HG02852 (cell line): ENCODE data around the gene LMF1.
"Not testable (repeated sequence)": the region's sequence is repeated elsewhere in the genome, so short reads cannot be mapped to it uniquely, and the experiment has no call there.

Experiments
- ATAC-seq: cut with Tn5 transposase; IDR thresholded peaks from one replicate; pipeline ENCODE4 v1.9.1; 2021; ENCODE audit warnings: mild to moderate bottlenecking, moderate library complexity; ENCODE audit not compliant: unreplicated experiment

The LMF1 gene

DNA sequence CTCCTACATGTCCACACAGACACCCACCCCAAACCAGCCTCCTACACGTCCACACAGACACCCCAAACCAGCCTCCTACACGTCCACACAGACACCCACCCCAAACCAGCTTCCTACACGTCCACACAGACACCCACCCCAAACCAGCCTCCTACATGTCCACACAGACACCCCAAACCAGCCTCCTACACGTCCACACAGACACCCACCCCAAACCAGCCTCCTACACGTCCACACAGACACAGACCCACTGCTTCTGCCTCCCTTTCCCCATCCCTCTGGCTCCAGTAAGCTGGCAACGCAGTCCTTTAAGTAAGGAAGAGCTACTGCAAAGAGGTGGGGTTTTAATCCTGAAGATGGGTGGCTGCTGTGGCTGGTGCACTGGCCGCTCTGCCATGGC lies 17.0 kb downstream of the LMF1 start:
- not testable (repeated sequence) for ATAC-seq

- ATAC-seq, result no peak
Observed at GRCh38 chr16:952321-952720, 18.5 kb downstream of the LMF1 start.

DNA sequence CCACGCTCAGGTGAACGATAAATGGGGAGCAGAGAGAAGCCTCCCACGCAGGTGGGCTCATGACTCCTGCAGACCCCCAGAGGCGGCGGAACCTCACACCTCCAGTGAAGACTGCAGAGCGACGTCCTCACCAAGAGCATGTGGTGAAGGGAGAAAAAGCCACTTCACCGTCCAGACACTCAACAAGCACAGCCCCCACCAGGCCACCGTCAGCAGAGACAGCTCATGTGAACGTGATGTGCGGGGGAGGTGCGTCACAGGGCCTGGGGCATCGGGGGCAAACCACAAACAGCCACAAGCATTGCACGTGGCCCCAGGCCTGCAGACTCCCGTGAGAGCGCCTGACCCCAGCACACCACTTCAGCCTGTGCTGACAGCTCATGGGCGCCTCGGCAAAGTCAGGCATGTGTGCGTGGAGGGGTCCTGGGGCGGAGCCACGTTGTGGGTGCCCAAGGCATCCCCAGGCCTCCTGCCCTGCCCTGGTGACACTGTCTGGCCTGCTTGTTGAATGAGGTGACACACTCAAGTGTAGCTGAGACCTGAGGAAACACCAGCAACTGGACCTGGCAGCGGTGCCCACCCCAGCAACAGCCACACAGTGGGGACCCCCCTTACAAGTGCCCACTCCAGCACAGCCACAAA lies 19.0 kb downstream of the LMF1 start:
- no peak for ATAC-seq

DNA sequence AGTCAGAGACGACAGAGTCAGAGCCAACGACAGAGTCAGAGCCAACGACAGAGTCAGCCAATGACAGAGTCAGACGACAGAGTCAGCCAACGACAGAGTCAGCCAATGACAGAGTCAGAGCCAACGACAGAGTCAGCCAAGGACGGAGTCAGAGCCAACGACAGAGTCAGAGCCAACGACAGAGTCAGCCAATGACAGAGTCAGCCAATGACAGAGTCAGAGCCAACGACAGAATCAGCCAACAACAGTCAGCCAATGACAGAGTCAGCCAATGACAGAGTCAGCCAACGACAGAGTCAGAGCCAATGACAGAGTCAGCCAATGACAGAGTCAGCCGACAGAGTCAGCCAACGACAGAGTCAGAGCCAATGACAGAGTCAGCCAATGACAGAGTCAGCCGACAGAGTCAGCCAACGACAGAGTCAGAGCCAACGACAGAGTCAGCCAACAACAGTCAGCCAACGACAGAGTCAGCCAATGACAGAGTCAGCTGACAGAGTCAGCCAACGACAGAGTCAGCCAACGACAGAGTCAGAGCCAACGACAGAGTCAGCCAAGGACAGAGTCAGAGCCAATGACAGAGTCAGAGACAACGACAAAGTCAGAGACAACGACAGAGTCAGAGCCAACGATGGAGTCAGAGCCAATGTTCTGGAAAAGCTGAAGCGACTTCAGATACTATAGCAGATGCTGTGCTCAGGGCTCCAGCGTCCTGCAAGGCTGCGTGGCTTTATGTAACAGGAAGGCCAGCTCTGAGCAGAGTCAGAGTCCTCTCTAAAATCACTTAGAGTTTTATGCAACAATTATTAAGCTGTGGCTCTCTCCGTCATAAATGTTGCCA lies 19.8 kb downstream of the LMF1 start:
- not testable (repeated sequence) for ATAC-seq

- ATAC-seq, result not testable (repeated sequence)
Observed at GRCh38 chr16:948767-949166, 22.0 kb downstream of the LMF1 start.

- not testable (repeated sequence) for ATAC-seq
Observed at GRCh38 chr16:947922-948303, 22.9 kb downstream of the LMF1 start.

GRCh38 chr16:947255-947921 lies 23.4 kb downstream of the LMF1 start:
- ATAC-seq, result no peak

DNA sequence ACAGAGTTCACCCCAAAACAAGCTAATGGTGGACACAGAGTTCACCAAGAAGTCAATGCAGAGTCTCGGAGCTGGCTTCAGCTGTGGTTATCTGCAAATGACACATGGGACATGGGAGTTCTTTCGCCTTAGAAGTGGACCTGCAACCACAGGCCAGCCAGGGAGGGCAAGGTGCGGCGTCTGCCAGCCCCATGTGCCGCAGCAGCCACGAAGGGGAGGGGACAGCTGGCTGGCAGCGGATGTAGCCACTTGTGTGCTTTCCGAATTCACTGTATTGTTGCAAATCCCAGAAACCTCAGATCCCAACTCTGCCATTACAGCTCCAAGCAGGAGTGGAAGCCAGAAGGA lies 24.8 kb downstream of the LMF1 start:
- ATAC-seq, result no peak

GRCh38 chr16:945271-946047 lies 25.3 kb downstream of the LMF1 start:
- ATAC-seq, result no peak

GRCh38 chr16:943971-944370 lies 26.8 kb downstream of the LMF1 start:
- no peak for ATAC-seq

GRCh38 chr16:942436-943060 lies 28.2 kb downstream of the LMF1 start:
- ATAC-seq, result no peak

- no peak for ATAC-seq
Observed at GRCh38 chr16:939941-940340, 30.8 kb downstream of the LMF1 start.

GRCh38 chr16:939311-939710 lies 31.5 kb downstream of the LMF1 start:
- no peak for ATAC-seq

DNA sequence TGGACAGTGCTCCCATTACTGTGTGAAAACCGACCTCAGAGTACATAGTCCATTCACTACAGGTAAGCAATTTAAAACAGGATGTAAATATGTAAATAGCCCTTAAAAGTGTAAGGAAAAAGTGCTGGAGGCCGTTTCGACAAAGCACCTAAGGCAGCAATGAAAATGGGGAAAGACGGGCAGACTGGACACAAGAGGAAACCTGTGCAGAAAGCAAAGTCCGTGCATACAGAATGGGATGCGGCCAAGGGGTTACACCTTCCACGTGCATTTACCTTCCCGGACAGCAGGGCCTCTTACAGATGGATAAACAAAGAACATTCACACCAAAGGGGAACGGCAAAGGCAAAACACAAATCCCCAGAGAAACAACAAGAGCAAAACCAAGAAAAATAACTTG lies 32.0 kb downstream of the LMF1 start:
- ATAC-seq, result no peak

GRCh38 chr16:938136-938535 lies 32.6 kb downstream of the LMF1 start:
- no peak for ATAC-seq

GRCh38 chr16:937723-938122 lies 33.1 kb downstream of the LMF1 start:
- no peak for ATAC-seq

GRCh38 chr16:937311-937710 lies 33.5 kb downstream of the LMF1 start:
- no peak for ATAC-seq

DNA sequence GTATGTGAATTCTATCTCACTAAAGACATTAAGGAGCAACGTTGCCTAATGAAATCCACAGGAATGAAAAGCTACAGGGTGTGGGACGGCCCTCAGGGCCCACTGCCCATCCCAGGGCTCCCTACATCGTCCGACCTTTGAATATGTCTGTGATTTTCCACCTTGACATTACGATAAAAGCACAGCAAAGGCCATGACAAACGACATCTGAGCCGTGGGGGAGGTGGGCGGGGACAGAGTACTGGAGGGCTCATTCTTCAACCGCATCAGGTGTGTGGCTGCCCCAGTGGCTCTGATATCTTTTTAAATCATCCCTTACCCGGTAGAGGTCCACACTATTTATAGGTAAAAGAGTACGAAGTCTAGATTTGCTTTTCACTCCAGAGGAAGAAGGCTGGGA lies 35.1 kb downstream of the LMF1 start:
- ATAC-seq, result no peak

DNA sequence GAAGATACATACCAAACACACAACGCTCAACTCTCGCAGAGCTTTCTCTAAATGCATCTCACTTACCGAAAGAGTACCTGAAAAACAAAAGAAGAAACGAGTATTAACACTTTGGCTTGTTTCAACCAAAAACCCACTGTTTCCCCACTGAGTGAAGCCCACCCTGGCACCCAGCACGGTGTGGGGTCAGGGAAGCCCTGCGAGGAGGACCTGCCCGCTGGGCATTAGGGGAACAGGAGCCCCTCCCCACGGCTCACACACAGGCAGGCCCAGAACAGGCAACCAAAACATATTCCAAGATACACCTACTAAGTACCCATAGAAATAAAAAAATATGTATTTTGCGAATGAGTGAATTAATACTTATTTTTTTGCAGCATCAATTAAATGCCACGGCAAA lies 36.6 kb downstream of the LMF1 start:
- ATAC-seq, result no peak

DNA sequence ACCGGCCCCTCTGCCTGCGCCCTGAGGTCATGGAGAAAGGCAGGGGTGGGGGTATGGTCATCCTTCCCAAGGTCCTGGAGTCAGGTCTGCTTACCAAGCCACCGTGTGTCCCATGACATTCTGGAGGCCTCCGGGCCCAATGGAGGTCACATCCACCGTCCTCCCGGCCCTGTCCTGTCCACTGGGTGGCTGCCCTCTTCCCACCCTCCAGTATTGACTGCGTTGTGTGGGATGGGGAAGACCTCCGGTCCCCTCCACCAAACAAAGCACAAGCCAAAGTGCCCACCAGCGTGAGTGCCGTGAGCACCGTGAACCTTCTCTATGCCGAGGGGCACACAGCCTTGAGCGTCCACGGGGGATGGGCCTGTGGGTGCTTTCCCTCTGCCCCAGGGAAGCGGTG lies 37.2 kb downstream of the LMF1 start:
- no peak for ATAC-seq

DNA sequence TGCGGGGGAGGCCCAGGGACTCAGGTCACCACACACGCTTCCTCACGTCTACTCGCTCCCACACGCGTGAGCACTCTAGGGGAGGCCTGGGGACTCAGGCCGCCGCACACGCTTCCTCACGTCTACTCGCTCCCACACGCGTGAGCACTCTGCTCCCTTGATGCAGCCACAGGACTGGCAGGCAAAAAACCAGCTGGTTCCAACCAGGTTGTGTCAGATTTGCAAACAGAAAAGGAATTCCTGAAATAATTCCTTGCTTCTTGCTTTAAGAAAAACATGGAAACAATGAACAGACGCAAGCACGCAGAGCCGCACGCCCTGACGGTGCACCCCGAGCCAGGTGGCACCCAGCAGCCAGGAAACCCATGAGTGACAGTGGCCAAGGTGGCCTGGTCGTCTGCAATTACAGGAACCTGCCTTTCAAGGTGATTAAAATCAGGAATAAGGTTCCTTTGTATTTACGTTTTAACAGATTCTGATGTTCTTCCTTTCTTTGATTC lies 37.9 kb downstream of the LMF1 start:
- no peak for ATAC-seq
